Keratinocyte (primary cell): ENCODE measurements around the gene ACVR1.

Experiments used
- CTCF ChIP-seq, 3 experiments: IDR thresholded peaks in 1 of 3; conservative IDR thresholded peaks in 1 of 3; optimal IDR thresholded peaks in 1 of 3; 2 replicates in 2 of 3; 3 replicates in 1 of 3; pipeline versions ENCODE3 to v1.5.1; 2011; ENCODE audit warnings: low read length in 3 of 3, mild to moderate bottlenecking in 3 of 3, moderate library complexity in 2 of 3, control low read depth in 1 of 3, inconsistent platforms in 1 of 3; ENCODE audit not compliant: insufficient read depth in 2 of 3; ENCODE audit errors: extremely low read depth in 1 of 3
- EZH2 ChIP-seq: IDR thresholded peaks from one replicate; pipeline ENCODE4 v1.6.1; 2012; ENCODE audit warnings: inconsistent platforms, mild to moderate bottlenecking, low read length, moderate library complexity

GRCh38 chr2:157732596-157732995, 143.5 kb downstream of the ACVR1 start:
- TF ChIP-seq EZH2 (no peak), CTCF (optimal IDR thresholded peaks at IDR 0.05 in 1 of 3, IDR thresholded peaks at IDR 0.05 in 1 of 3, conservative IDR thresholded peaks at IDR 0.05 in 1 of 3; ENCODE audit: extremely low read depth in 1 of 3, insufficient read depth in 2 of 3, low read length in 3 of 3) (no peak)
